GM12891 (cell line): Measurements from ENCODE around the gene NOP16.

Experiments used
- POLR2A ChIP-seq: IDR thresholded peaks from 2 replicates; pipeline ENCODE4 v1.6.1; 2011; ENCODE audit warnings: low read depth, low read length, control low read depth
- POLR2AphosphoS5 ChIP-seq: IDR thresholded peaks from 2 replicates; pipeline ENCODE4 v1.6.1; 2011; ENCODE audit warnings: low read depth, low read length, control low read depth
- POU2F2 ChIP-seq: IDR thresholded peaks from 2 replicates; pipeline ENCODE4 v1.6.1; 2011; ENCODE audit warnings: low read depth, mild to moderate bottlenecking, control low read depth, low read length, moderate library complexity
- SPI1 ChIP-seq: IDR thresholded peaks from 2 replicates; pipeline ENCODE4 v1.6.1; 2011; ENCODE audit warnings: low read depth, low read length, control low read depth
- TAF1 ChIP-seq: IDR thresholded peaks from 2 replicates; pipeline ENCODE4 v1.6.1; 2011; ENCODE audit warnings: low read depth, low read length, control low read depth

DNA sequence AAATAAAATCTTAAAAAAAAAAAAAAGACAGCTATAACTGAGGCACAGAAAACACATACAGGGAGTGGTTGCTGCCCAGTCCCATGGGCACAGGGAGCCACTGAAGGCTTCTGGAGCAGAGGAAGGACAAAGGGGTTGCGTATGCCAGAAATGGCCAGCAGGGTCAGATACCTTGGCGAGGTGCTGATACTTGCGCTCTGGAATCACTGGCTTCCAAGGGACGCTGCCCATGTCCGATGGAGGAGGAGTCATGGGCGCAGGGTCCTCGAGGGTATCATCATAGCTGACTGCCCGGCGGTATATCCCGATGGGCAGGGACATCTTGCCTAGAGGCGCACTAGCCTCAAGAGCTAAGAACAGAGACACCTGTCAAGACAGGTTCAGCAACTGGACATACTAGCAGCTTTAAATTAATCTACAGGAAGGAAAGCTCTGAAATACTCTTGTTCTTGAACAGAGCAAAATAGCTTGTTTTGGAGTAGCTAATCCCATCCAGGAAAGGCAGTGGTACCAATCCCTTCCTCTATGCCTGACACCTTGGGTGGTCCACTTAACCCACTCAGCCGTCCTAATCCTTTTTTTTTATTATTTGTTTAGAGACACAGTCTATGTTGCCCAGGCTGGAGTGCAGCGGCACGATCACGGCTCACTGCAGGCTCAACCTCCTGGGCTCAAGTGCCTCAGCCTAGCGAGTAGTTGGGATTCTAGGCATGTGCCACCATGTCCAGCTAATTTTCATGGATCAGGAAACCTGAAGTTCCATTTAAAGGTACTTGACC, 32.8 kb downstream of the NOP16 start:
- TF ChIP-seq POLR2AphosphoS5 (no peak), POLR2A (no peak), POU2F2 (no peak), TAF1 (no peak), SPI1 (no peak)
